ENCODE data around the gene CCNYL1.

DNA sequence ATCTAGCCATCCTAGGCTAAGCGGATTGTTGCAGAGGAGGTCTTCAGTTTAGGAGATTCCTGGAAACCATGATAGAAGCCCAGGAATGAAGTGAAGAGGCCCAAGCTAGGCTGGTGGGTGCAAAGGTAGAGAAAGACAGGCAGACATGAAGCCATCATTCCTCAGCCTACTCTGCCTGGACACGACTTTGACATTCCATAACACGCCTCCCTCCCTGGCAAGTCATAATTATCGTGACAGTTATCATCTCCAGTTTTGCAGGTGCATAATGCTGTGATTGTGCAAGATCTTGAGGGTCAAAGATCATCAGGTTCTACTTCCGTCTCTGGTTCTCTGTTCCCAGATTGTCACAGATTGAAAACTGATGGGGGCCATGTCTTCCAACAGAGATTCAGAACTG lies 73.5 kb downstream of the CCNYL1 start:
- no peak for TF ChIP-seq EZH2 (IDR thresholded peaks at IDR 0.05; ENCODE audit: low read length, missing control alignments)
- TF ChIP-seq, protein P1, sequence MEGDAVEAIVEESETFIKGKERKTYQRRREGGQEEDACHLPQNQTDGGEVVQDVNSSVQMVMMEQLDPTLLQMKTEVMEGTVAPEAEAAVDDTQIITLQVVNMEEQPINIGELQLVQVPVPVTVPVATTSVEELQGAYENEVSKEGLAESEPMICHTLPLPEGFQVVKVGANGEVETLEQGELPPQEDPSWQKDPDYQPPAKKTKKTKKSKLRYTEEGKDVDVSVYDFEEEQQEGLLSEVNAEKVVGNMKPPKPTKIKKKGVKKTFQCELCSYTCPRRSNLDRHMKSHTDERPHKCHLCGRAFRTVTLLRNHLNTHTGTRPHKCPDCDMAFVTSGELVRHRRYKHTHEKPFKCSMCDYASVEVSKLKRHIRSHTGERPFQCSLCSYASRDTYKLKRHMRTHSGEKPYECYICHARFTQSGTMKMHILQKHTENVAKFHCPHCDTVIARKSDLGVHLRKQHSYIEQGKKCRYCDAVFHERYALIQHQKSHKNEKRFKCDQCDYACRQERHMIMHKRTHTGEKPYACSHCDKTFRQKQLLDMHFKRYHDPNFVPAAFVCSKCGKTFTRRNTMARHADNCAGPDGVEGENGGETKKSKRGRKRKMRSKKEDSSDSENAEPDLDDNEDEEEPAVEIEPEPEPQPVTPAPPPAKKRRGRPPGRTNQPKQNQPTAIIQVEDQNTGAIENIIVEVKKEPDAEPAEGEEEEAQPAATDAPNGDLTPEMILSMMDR (conservative IDR thresholded peaks at IDR 0.05 in 1 of 2, IDR thresholded peaks at IDR 0.05 in 1 of 2; ENCODE audit: low read depth in 1 of 2, low read length in 2 of 2): no peak

Data from fibroblast of lung (primary cell).